GM18498 (cell line): Measurements from ENCODE around the gene TAPT1.

Experiments
- ATAC-seq: cut with Tn5 transposase; IDR thresholded peaks from one replicate; pipeline ENCODE4 v1.9.1; 2021; ENCODE audit warnings: mild to moderate bottlenecking, moderate library complexity; ENCODE audit not compliant: unreplicated experiment

The TAPT1 gene

GRCh38 chr4:16139066-16139945, 87.0 kb downstream of the TAPT1 start:
- no peak for ATAC-seq

- no peak for ATAC-seq
Measured at GRCh38 chr4:16136827-16137226, 89.4 kb downstream of the TAPT1 start.

GRCh38 chr4:16136311-16136710, 90.0 kb downstream of the TAPT1 start:
- ATAC-seq, result no peak

- no peak for ATAC-seq
Measured at GRCh38 chr4:16133406-16133805, 92.9 kb downstream of the TAPT1 start.

GRCh38 chr4:16131293-16131692, 95.0 kb downstream of the TAPT1 start:
- ATAC-seq, result no peak

GRCh38 chr4:16129336-16129735, 96.9 kb downstream of the TAPT1 start:
- ATAC-seq, result no peak

- ATAC-seq, result no peak
Measured at GRCh38 chr4:16126714-16127113, 99.6 kb downstream of the TAPT1 start.

GRCh38 chr4:16125571-16126445, 100.5 kb downstream of the TAPT1 start:
- ATAC-seq, result no peak

GRCh38 chr4:16124232-16124631, 102.0 kb downstream of the TAPT1 start:
- ATAC-seq, result no peak

GRCh38 chr4:16123356-16124084, 102.8 kb downstream of the TAPT1 start:
- ATAC-seq, result no peak

GRCh38 chr4:16122784-16123183, 103.5 kb downstream of the TAPT1 start:
- no peak for ATAC-seq

- ATAC-seq, result no peak
Measured at GRCh38 chr4:16122308-16122711, 104.0 kb downstream of the TAPT1 start.

- ATAC-seq, result no peak
Measured at GRCh38 chr4:16120720-16121119, 105.6 kb downstream of the TAPT1 start.

- no peak for ATAC-seq
Measured at GRCh38 chr4:16119981-16120380, 106.3 kb downstream of the TAPT1 start.

GRCh38 chr4:16118090-16118489, 108.2 kb downstream of the TAPT1 start:
- no peak for ATAC-seq

GRCh38 chr4:16117164-16117563, 109.1 kb downstream of the TAPT1 start:
- ATAC-seq, result no peak

- no peak for ATAC-seq
Measured at GRCh38 chr4:16116493-16116990, 109.7 kb downstream of the TAPT1 start.

- ATAC-seq, result no peak
Measured at GRCh38 chr4:16116019-16116418, 110.3 kb downstream of the TAPT1 start.

GRCh38 chr4:16114546-16114945, 111.7 kb downstream of the TAPT1 start:
- no peak for ATAC-seq

GRCh38 chr4:16113741-16114140, 112.5 kb downstream of the TAPT1 start:
- no peak for ATAC-seq

- no peak for ATAC-seq
Measured at GRCh38 chr4:16111533-16111932, 114.7 kb downstream of the TAPT1 start.
